Colonic mucosa (tissue), 4 donors: ENCODE results near the gene TEX54. TPM values are rescaled to one million over a fixed set of nuclear protein-coding genes. Genes with fewer than 3 reads are reported as not detected.

Experiments
- DNase-seq: peaks from one replicate; pipeline ENCODE4 v3.0.0-alpha.2; 2020
- H3K27ac ChIP-seq: fragments of 200-600 bp; one replicate; pipeline ENCODE4 v1.8.0; 2021
- H3K27me3 ChIP-seq: fragments of 200-600 bp; one replicate; pipeline ENCODE4 v1.8.0; 2021
- H3K36me3 ChIP-seq: fragments of 200-600 bp; one replicate; pipeline ENCODE4 v1.8.0; 2021
- H3K4me1 ChIP-seq: fragments of 200-600 bp; one replicate; pipeline ENCODE4 v1.8.0; 2021; ENCODE audit warnings: mild to moderate bottlenecking
- H3K4me3 ChIP-seq: fragments of 200-600 bp; one replicate; pipeline ENCODE4 v1.8.0; 2021
- H3K9ac ChIP-seq, 2 donors: one replicate each; pipeline ENCODE4 v1.7.0; 2013; ENCODE audit warnings: control low read depth in 2 of 2, low read depth in 2 of 2, low read length in 2 of 2
- H3K9me3 ChIP-seq: fragments of 200-600 bp; one replicate; pipeline ENCODE4 v1.8.0; 2021
- CTCF ChIP-seq: fragments of 200-600 bp; IDR thresholded peaks from one replicate; pipeline ENCODE4 v1.8.0; 2022; ENCODE audit warnings: antibody characterized with exemption, mild to moderate bottlenecking
- intact Hi-C: fragments of 100-400 bp; cut with DNase I; formaldehyde crosslinking; loops from one replicate; pipeline ENCODE4 v1.14.1; 2022
- total RNA-seq, 2 donors: library from RNA; stranded (reverse); fragmentation: NEBNext Ultra II Directional in 1 of 2; extraction: Animal tissue kit (Norgen Biotek cat#: 25700) in 1 of 2; gene quantifications; one replicate each; pipeline ENCODE4 v1.2.1, GENCODE V29; 2021
- donor health status: healthy.
- donor health status: DM: no; HTN: no; CAD: no.
- donor health status: DM: no; HTN: no; CAD: no.

Gene TEX54
- total RNA-seq, 2 donors from 2014 or later, result not detected

GRCh38 chr11:62857541-62857982 is 24.9 kb upstream of the TEX54 start:
- Histone ChIP-seq H3K9me3 (no peaks in the 10 kb centered on the region), H3K4me1 (peaks cover 10% of the 10 kb centered on the region), H3K27ac (no peak overlapping the region), H3K4me3 (no peak overlapping the region), H3K9ac (no peak overlapping the region), H3K36me3 (no peaks in the 10 kb centered on the region), H3K27me3 (no peaks in the 10 kb centered on the region)
- peak; percentile 21 for DNase-seq
- no peak for TF ChIP-seq CTCF
- intact Hi-C loops, result no loop called here

GRCh38 chr11:62856333-62856895 is 23.8 kb upstream of the TEX54 start:
- H3K36me3 ChIP-seq, result peaks cover 6% of the 10 kb centered on the region
- H3K27me3 ChIP-seq, result no peaks in the 10 kb centered on the region
- peaks cover 10% of the 10 kb centered on the region for H3K4me1 ChIP-seq
- TF ChIP-seq CTCF, result no peak
- intact Hi-C loops, result no loop called here
- peak overlapping the region; percentile 54 to 98 for H3K9ac ChIP-seq
- peak overlapping the region; percentile 66 for H3K27ac ChIP-seq
- H3K4me3 ChIP-seq, result peak overlapping the region; percentile 87
- no peaks in the 10 kb centered on the region for H3K9me3 ChIP-seq
- no peak for DNase-seq

- no peak for TF ChIP-seq CTCF
- Histone ChIP-seq H3K27me3 (no peaks in the 10 kb centered on the region), H3K4me1 (peaks cover 10% of the 10 kb centered on the region), H3K4me3 (peak overlapping the region; percentile 87), H3K36me3 (peaks cover 6% of the 10 kb centered on the region), H3K27ac (peak overlapping the region; percentile 66), H3K9me3 (no peaks in the 10 kb centered on the region), H3K9ac (peak overlapping the region; percentile 74 to 98)
- intact Hi-C loops, result no loop called here
- peak; percentile 98 for DNase-seq
These were observed 23.1 kb upstream of the TEX54 start for GRCh38 chr11:62855571-62856332.

- H3K27me3 ChIP-seq, result no peaks in the 10 kb centered on the region
- no peak for TF ChIP-seq CTCF
- DNase-seq, result peak; percentile 21
- intact Hi-C loops, result no loop called here
- no peaks in the 10 kb centered on the region for H3K9me3 ChIP-seq
- peaks cover 10% of the 10 kb centered on the region for H3K4me1 ChIP-seq
- H3K36me3 ChIP-seq, result peaks cover 6% of the 10 kb centered on the region
- H3K4me3 ChIP-seq, result peak overlapping the region; percentile 87
- peak overlapping the region; percentile 74 to 98 for H3K9ac ChIP-seq
- peak overlapping the region; percentile 66 for H3K27ac ChIP-seq
These were observed 22.4 kb upstream of the TEX54 start for GRCh38 chr11:62854825-62855570.

GRCh38 chr11:62854013-62854824 is 21.6 kb upstream of the TEX54 start:
- Histone ChIP-seq H3K36me3 (peaks cover 6% of the 10 kb centered on the region), H3K27ac (no peak overlapping the region), H3K9me3 (no peaks in the 10 kb centered on the region), H3K27me3 (no peaks in the 10 kb centered on the region), H3K4me1 (peaks cover 10% of the 10 kb centered on the region), H3K9ac (peak overlapping the region; percentile 2 to 98), H3K4me3 (peak overlapping the region; percentile 87)
- no peak for DNase-seq
- intact Hi-C loops, result no loop called here
- TF ChIP-seq CTCF, result no peak
